Testis (tissue), 2 donors: ENCODE data around the gene ADAMTS13.

ENCODE experiments used
- CTCF ChIP-seq, 3 experiments: fragments of 450-650 bp in 2 of 3; fragments of 200-600 bp in 1 of 3; sonication (generic) in 1 of 3; IDR thresholded peaks; one replicate each; pipeline ENCODE4 v1.5.1; 2016 to 2019; ENCODE audit warnings: antibody characterized with exemption in 3 of 3, mild to moderate bottlenecking in 2 of 3, moderate library complexity in 1 of 3
- POLR2A ChIP-seq: fragments of 450-650 bp; IDR thresholded peaks from one replicate; pipeline ENCODE4 v1.6.1; 2017; ENCODE audit warnings: antibody characterized with exemption, mild to moderate bottlenecking, moderate library complexity

- TF ChIP-seq POLR2A (no peak), CTCF (IDR thresholded peaks at IDR 0.05) (no peak)
These were observed 14.5 kb downstream of the ADAMTS13 start for GRCh38 chr9:133436681-133437080.
